Sigmoid colon (tissue), 7 donors: Measurements from ENCODE around the gene USH1G. TPM values are rescaled to one million over a fixed set of nuclear protein-coding genes. Genes with fewer than 3 reads are reported as not detected.

Source experiments
- DNase-seq: peaks from one replicate; pipeline ENCODE4 v3.0.0-alpha.2; 2019
- H3K27ac ChIP-seq, 4 donors: fragments of 200-600 bp; sonication (generic); one replicate each; pipeline ENCODE4 v1.5.1; 2016 to 2019; ENCODE audit warnings: mild to moderate bottlenecking in 1 of 4
- H3K27me3 ChIP-seq, 3 donors: fragments of 200-600 bp; sonication (generic); one replicate each; pipeline ENCODE4 v1.5.1; 2019; ENCODE audit warnings: mild to moderate bottlenecking in 1 of 3
- H3K36me3 ChIP-seq, 4 donors: fragments of 200-600 bp; sonication (generic); one replicate each; pipeline ENCODE4 v1.5.1; 2016 to 2019
- H3K4me1 ChIP-seq, 4 donors: fragments of 200-600 bp; sonication (generic); one replicate each; pipeline ENCODE4 v1.5.1; 2017 to 2019
- H3K4me3 ChIP-seq, 4 donors: fragments of 200-600 bp; sonication (generic); one replicate each; pipeline ENCODE4 v1.5.1; 2017 to 2019; ENCODE audit warnings: mild to moderate bottlenecking in 2 of 4, moderate library complexity in 1 of 4
- H3K9me3 ChIP-seq, 4 donors: fragments of 200-600 bp in 3 of 4; sonication (generic) in 3 of 4; one replicate each; pipeline versions ENCODE4 v1.5.1 to v1.6.1; 2013 to 2019
- CTCF ChIP-seq, 4 experiments: fragments of 450-650 bp in 3 of 4; fragments of 200-600 bp in 1 of 4; IDR thresholded peaks; one replicate each; pipeline ENCODE4 v1.5.1; 2016 to 2019; ENCODE audit warnings: antibody characterized with exemption in 4 of 4, mild to moderate bottlenecking in 3 of 4, moderate library complexity in 2 of 4
- EP300 ChIP-seq, 4 donors: sonication (generic); formaldehyde crosslinking; IDR thresholded peaks; one replicate each; pipeline ENCODE4 v1.6.1; 2017; ENCODE audit warnings: antibody characterized with exemption in 4 of 4
- POLR2A ChIP-seq, 2 donors: fragments of 450-650 bp; IDR thresholded peaks; one replicate each; pipeline ENCODE4 v1.6.1; 2016; ENCODE audit warnings: antibody characterized with exemption in 2 of 2, mild to moderate bottlenecking in 2 of 2, moderate library complexity in 2 of 2
- POLR2AphosphoS5 ChIP-seq, 4 donors: sonication (generic); formaldehyde crosslinking; IDR thresholded peaks; one replicate each; pipeline ENCODE4 v1.6.1; 2017; ENCODE audit warnings: antibody characterized with exemption in 4 of 4
- WGBS, 2 donors: extraction: QIAGEN DNeasy Blood & Tissue Kit; methylation state at CpG; one replicate each; pipeline ENCODE4 v1.1.7; 2013; 5-methylcytosine and 5-hydroxymethylcytosine counted together
- intact Hi-C: fragments of 100-400 bp; cut with DNase I; formaldehyde crosslinking; loops from one replicate; pipeline ENCODE4 v1.15.1; 2023
- polyA plus RNA-seq, 3 donors: library from polyadenylated mRNA; stranded (reverse); fragments of 200-250 nt; gene quantifications; one replicate each; pipeline ENCODE4 v1.2.3, GENCODE V29; 2013
- total RNA-seq, 4 donors: library from RNA; depleted of rRNA; stranded (reverse); fragments of >200 nt; gene quantifications; one replicate each; pipeline ENCODE4 v1.1.0, GENCODE V29; 2016
- donor health status: healthy with polysubstance abuse.
- donor health status: Bipolar disorder and iron deficiency.
- donor health status: healthy.

USH1G gene
- total and polyA plus RNA-seq, 7 donors, result 0.09 TPM; not detected in 6

- Histone ChIP-seq H3K36me3 (no peaks in the 10 kb centered on the region), H3K27ac (no peak overlapping the region), H3K27me3 (peaks cover 0 to 68% (median 6%) of the 10 kb centered on the region in 3 donors), H3K4me1 (no peaks in the 10 kb centered on the region), H3K4me3 (no peak overlapping the region), H3K9me3 (no peaks in the 10 kb centered on the region)
- DNase-seq, result no peak
- 88 to 93% methylated on average over 14 of the region's 14 CpGs for WGBS, 2 donors
- intact Hi-C loops, result no loop called here
- TF ChIP-seq POLR2A (IDR thresholded peaks at IDR 0.05) (no peak), POLR2AphosphoS5 (IDR thresholded peaks at IDR 0.05) (no peak), CTCF (IDR thresholded peaks at IDR 0.05) (no peak), EP300 (IDR thresholded peaks at IDR 0.05) (no peak)
These were observed 23.6 kb upstream of the USH1G start for GRCh38 chr17:74946641-74947040.

DNA sequence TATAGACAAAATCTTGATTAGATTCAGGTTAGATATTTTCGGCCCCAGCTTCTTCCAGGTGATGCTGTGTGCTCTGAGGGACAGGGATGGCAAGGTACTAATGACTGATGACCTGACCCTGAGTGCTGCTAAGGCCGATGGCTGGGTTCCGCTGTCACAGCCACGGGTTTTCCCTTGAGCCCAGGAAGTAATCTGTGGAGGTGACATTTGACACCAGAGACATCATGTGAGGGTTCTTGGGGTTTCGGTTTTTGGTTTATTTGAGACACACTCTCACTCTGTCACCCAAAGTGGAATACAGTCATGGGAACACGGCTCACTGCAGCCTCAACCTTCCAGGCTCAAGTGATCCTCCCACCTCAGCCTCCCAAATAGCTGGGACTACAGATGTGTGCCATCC lies 22.5 kb upstream of the USH1G start:
- peaks cover 0 to 68% (median 14%) of the 10 kb centered on the region in 3 donors for H3K27me3 ChIP-seq
- no peaks in the 10 kb centered on the region for H3K9me3 ChIP-seq
- H3K4me1 ChIP-seq, result no peaks in the 10 kb centered on the region
- DNase-seq, result no peak
- TF ChIP-seq POLR2A (IDR thresholded peaks at IDR 0.05) (no peak), EP300 (IDR thresholded peaks at IDR 0.05) (no peak), CTCF (IDR thresholded peaks at IDR 0.05) (no peak)
- H3K36me3 ChIP-seq, result no peaks in the 10 kb centered on the region
- intact Hi-C loops, result no loop called here
- 38 to 46% methylated on average over 6 of the region's 6 CpGs for WGBS, 2 donors
- no peak overlapping the region for H3K27ac ChIP-seq
- H3K4me3 ChIP-seq, result no peak overlapping the region

GRCh38 chr17:74943808-74944522 lies 20.9 kb upstream of the USH1G start:
- WGBS, 2 donors, result 20 to 56% methylated on average over 13 of the region's 13 CpGs
- intact Hi-C loops, result no loop called here
- no peaks in the 10 kb centered on the region for H3K9me3 ChIP-seq
- H3K36me3 ChIP-seq, result no peaks in the 10 kb centered on the region
- no peak for TF ChIP-seq POLR2AphosphoS5 (IDR thresholded peaks at IDR 0.05)
- no peak for TF ChIP-seq POLR2A (IDR thresholded peaks at IDR 0.05)
- TF ChIP-seq CTCF (IDR thresholded peaks at IDR 0.05), result no peak
- no peak for TF ChIP-seq EP300 (IDR thresholded peaks at IDR 0.05)
- no peak overlapping the region for H3K27ac ChIP-seq
- H3K27me3 ChIP-seq, result peaks cover 0 to 59% (median 14%) of the 10 kb centered on the region in 3 donors
- DNase-seq, result no peak
- H3K4me3 ChIP-seq, result no peak overlapping the region
- no peaks in the 10 kb centered on the region for H3K4me1 ChIP-seq

GRCh38 chr17:74941128-74941725 lies 18.2 kb upstream of the USH1G start:
- no peak overlapping the region for H3K4me3 ChIP-seq
- H3K9me3 ChIP-seq, result no peaks in the 10 kb centered on the region
- no peak for DNase-seq
- intact Hi-C loops, result no loop called here
- H3K27me3 ChIP-seq, result peaks cover 8 to 63% (median 29%) of the 10 kb centered on the region in 3 donors
- WGBS, 2 donors, result 79 to 80% methylated on average over 21 of the region's 21 CpGs
- no peaks in the 10 kb centered on the region for H3K36me3 ChIP-seq
- peaks cover 0 to 3% (median 1%) of the 10 kb centered on the region in 4 donors for H3K4me1 ChIP-seq
- TF ChIP-seq EP300 (IDR thresholded peaks at IDR 0.05) (no peak), CTCF (IDR thresholded peaks at IDR 0.05) (no peak), POLR2A (IDR thresholded peaks at IDR 0.05) (no peak), POLR2AphosphoS5 (IDR thresholded peaks at IDR 0.05) (no peak)
- H3K27ac ChIP-seq, result no peak overlapping the region
